ENCODE data around the gene PHF12. TPM values are rescaled to one million over a fixed set of nuclear protein-coding genes. Genes with fewer than 3 reads are reported as not detected.

Gene PHF12
- total and polyA plus RNA-seq, 9 donors, result 16.5 to 37.1 (median 32.5) TPM

Other genes starting within 250 kb of the PHF12 start
- 0.80 TPM for gene PROCA1, start 239.6 kb downstream of the PHF12 start, total RNA-seq
- 1 to 10 TPM; 3.0 to 5.5 (median 3.2) TPM for gene PROCA1, start 239.6 kb downstream of the PHF12 start, polyA plus RNA-seq (ENCODE audit: insufficient read depth in 1 of 8, insufficient read length in 8 of 8, low replicate concordance in 1 of 8)
- gene RAB34, start 233.7 kb downstream of the PHF12 start, total RNA-seq, result 86.4 TPM
- gene RAB34, start 233.7 kb downstream of the PHF12 start, polyA plus RNA-seq (ENCODE audit: insufficient read depth in 1 of 8, insufficient read length in 8 of 8, low replicate concordance in 1 of 8), result 100 to 1,000 TPM in 2 of 8 donors, 10 to 100 TPM in 6; 67.9 to 106 (median 82.0) TPM
- gene RPL23A, start 231.5 kb downstream of the PHF12 start, total RNA-seq, result 2,275 TPM
- 1,000 to 10,000 TPM in 6 of 8 donors, 100 to 1,000 TPM in 2; 953 to 1,341 (median 1,138) TPM for gene RPL23A, start 231.5 kb downstream of the PHF12 start, polyA plus RNA-seq (ENCODE audit: insufficient read depth in 1 of 8, insufficient read length in 8 of 8, low replicate concordance in 1 of 8)
- gene TLCD1, start 225.3 kb downstream of the PHF12 start, total RNA-seq, result 2.3 TPM
- gene TLCD1, start 225.3 kb downstream of the PHF12 start, polyA plus RNA-seq (ENCODE audit: insufficient read depth in 1 of 8, insufficient read length in 8 of 8, low replicate concordance in 1 of 8), result 1 to 10 TPM; 3.7 to 5.6 (median 4.1) TPM
- gene NEK8, start 222.7 kb downstream of the PHF12 start, total RNA-seq, result 1.9 TPM
- gene NEK8, start 222.7 kb downstream of the PHF12 start, polyA plus RNA-seq (ENCODE audit: insufficient read depth in 1 of 8, insufficient read length in 8 of 8, low replicate concordance in 1 of 8), result 1 to 10 TPM; 2.1 to 3.9 (median 2.7) TPM
- 24.2 TPM for gene TRAF4, start 207.5 kb downstream of the PHF12 start, total RNA-seq
- 10 to 100 TPM; 58.5 to 91.2 (median 66.1) TPM for gene TRAF4, start 207.5 kb downstream of the PHF12 start, polyA plus RNA-seq (ENCODE audit: insufficient read depth in 1 of 8, insufficient read length in 8 of 8, low replicate concordance in 1 of 8)
- gene FAM222B, start 108.7 kb downstream of the PHF12 start, total RNA-seq, result 3.4 TPM
- gene FAM222B, start 108.7 kb downstream of the PHF12 start, polyA plus RNA-seq (ENCODE audit: insufficient read depth in 1 of 8, insufficient read length in 8 of 8, low replicate concordance in 1 of 8), result 10 to 100 TPM; 10.1 to 14.3 (median 12.8) TPM
- 18.7 TPM for gene ERAL1, start 96.5 kb downstream of the PHF12 start, total RNA-seq
- gene ERAL1, start 96.5 kb downstream of the PHF12 start, polyA plus RNA-seq (ENCODE audit: insufficient read depth in 1 of 8, insufficient read length in 8 of 8, low replicate concordance in 1 of 8), result 10 to 100 TPM; 36.3 to 49.4 (median 45.1) TPM
- gene FLOT2, start 53.8 kb downstream of the PHF12 start, total RNA-seq, result 24.5 TPM
- 10 to 100 TPM; 68.2 to 77.3 (median 75.3) TPM for gene FLOT2, start 53.8 kb downstream of the PHF12 start, polyA plus RNA-seq (ENCODE audit: insufficient read depth in 1 of 8, insufficient read length in 8 of 8, low replicate concordance in 1 of 8)
- gene DHRS13, start 48.4 kb downstream of the PHF12 start, total RNA-seq, result 5.2 TPM
- gene DHRS13, start 48.4 kb downstream of the PHF12 start, polyA plus RNA-seq (ENCODE audit: insufficient read depth in 1 of 8, insufficient read length in 8 of 8, low replicate concordance in 1 of 8), result 1 to 10 TPM; 2.9 to 5.9 (median 4.1) TPM
- gene SEZ6, start 54.5 kb upstream of the PHF12 start, total RNA-seq, result 0.04 TPM
- under 1 TPM; 0.09 to 0.44 (median 0.30) TPM for gene SEZ6, start 54.5 kb upstream of the PHF12 start, polyA plus RNA-seq (ENCODE audit: insufficient read depth in 1 of 8, insufficient read length in 8 of 8, low replicate concordance in 1 of 8)
- gene PIPOX, start 91.6 kb upstream of the PHF12 start, total RNA-seq, result 1.6 TPM
- 1 to 10 TPM in 7 of 8 donors, under 1 TPM in 1; 0.79 to 5.8 (median 1.5) TPM for gene PIPOX, start 91.6 kb upstream of the PHF12 start, polyA plus RNA-seq (ENCODE audit: insufficient read depth in 1 of 8, insufficient read length in 8 of 8, low replicate concordance in 1 of 8)
- 157 TPM for gene MYO18A, start 228.9 kb upstream of the PHF12 start, total RNA-seq
- gene MYO18A, start 228.9 kb upstream of the PHF12 start, polyA plus RNA-seq (ENCODE audit: insufficient read depth in 1 of 8, insufficient read length in 8 of 8, low replicate concordance in 1 of 8), result 100 to 1,000 TPM; 170 to 309 (median 209) TPM